A549 (cell line): ENCODE data around the gene GNL1.

Experiments
- CEBPB ChIP-seq, 2 experiments: fragments of >200 bp in 1 of 2; sonication (Bioruptor Twin) in 1 of 2; formaldehyde crosslinking in 1 of 2; IDR thresholded peaks; 2 replicates each; pipeline ENCODE4 v1.6.1; 2012 to 2016
- EP300 ChIP-seq, 2 experiments: fragments of >200 bp; sonication (Bioruptor Twin); formaldehyde crosslinking; IDR thresholded peaks; 2 replicates in 1 of 2; 3 replicates in 1 of 2; pipeline ENCODE4 v1.6.1; 2016 to 2017
- ESRRA ChIP-seq: fragments of 150-350 bp; IDR thresholded peaks from 2 replicates; pipeline ENCODE4 v1.6.1; 2014; ENCODE audit warnings: mild to moderate bottlenecking, low read length, borderline replicate concordance
- POLR2A ChIP-seq: IDR thresholded peaks from 2 replicates; pipeline ENCODE4 v1.6.1; 2012; ENCODE audit warnings: mild to moderate bottlenecking, low read length
- RAD21 ChIP-seq, 2 experiments: fragments of >200 bp in 1 of 2; sonication (Bioruptor Twin) in 1 of 2; formaldehyde crosslinking in 1 of 2; IDR thresholded peaks in 1 of 2; conservative IDR thresholded peaks in 1 of 2; 2 replicates in 1 of 2; 3 replicates in 1 of 2; pipeline ENCODE4 v1.6.1; 2012 to 2018; ENCODE audit warnings: inconsistent platforms in 1 of 2
- SMC3 ChIP-seq: fragments of >200 bp; sonication (Bioruptor Twin); formaldehyde crosslinking; IDR thresholded peaks from 3 replicates; pipeline ENCODE4 v1.6.1; 2018; ENCODE audit warnings: inconsistent platforms
- TF ChIP-seq, protein P1 (sequence below): fragments of >200 bp; sonication (Bioruptor Twin); formaldehyde crosslinking; IDR thresholded peaks from 3 replicates; pipeline ENCODE4 v1.5.1; 2016
- TF ChIP-seq, protein P2 (sequence below): fragments of 450-650 bp; IDR thresholded peaks from 2 replicates; pipeline ENCODE4 v1.6.1; 2014; ENCODE audit warnings: antibody characterized with exemption

- TF ChIP-seq, protein P1, sequence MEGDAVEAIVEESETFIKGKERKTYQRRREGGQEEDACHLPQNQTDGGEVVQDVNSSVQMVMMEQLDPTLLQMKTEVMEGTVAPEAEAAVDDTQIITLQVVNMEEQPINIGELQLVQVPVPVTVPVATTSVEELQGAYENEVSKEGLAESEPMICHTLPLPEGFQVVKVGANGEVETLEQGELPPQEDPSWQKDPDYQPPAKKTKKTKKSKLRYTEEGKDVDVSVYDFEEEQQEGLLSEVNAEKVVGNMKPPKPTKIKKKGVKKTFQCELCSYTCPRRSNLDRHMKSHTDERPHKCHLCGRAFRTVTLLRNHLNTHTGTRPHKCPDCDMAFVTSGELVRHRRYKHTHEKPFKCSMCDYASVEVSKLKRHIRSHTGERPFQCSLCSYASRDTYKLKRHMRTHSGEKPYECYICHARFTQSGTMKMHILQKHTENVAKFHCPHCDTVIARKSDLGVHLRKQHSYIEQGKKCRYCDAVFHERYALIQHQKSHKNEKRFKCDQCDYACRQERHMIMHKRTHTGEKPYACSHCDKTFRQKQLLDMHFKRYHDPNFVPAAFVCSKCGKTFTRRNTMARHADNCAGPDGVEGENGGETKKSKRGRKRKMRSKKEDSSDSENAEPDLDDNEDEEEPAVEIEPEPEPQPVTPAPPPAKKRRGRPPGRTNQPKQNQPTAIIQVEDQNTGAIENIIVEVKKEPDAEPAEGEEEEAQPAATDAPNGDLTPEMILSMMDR: peak; percentile 83
- TF ChIP-seq ESRRA (no peak), POLR2A (no peak), CEBPB (IDR thresholded peaks at IDR 0.05) (no peak), EP300 (IDR thresholded peaks at IDR 0.05) (no peak), SMC3 (peak; percentile 52), RAD21 (conservative IDR thresholded peaks at IDR 0.05 in 1 of 2, IDR thresholded peaks at IDR 0.05 in 1 of 2) (peak; percentile 60 to 64)
- TF ChIP-seq, protein P2, sequence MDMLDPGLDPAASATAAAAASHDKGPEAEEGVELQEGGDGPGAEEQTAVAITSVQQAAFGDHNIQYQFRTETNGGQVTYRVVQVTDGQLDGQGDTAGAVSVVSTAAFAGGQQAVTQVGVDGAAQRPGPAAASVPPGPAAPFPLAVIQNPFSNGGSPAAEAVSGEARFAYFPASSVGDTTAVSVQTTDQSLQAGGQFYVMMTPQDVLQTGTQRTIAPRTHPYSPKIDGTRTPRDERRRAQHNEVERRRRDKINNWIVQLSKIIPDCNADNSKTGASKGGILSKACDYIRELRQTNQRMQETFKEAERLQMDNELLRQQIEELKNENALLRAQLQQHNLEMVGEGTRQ: no peak
These were observed 14.5 kb downstream of the GNL1 start for GRCh38 chr6:30541515-30542403.
